AG04450 (cell line): ENCODE results near the gene GUCA2B. TPM values are rescaled to one million over a fixed set of nuclear protein-coding genes. Genes with fewer than 3 reads are reported as not detected.

Experiments used
- CTCF ChIA-PET: fragments of 300-600, 350-600 bp; formaldehyde crosslinking; extraction: SDS; loops from one replicate; lab custom pipeline; 2022; ENCODE audit warnings: antibody characterized with exemption, inconsistent platforms; lab: Charles Lee
- POLR2A ChIA-PET: fragments of 350-600 bp; formaldehyde crosslinking; extraction: SDS; loops from one replicate; lab custom pipeline; 2021; ENCODE audit warnings: antibody characterized with exemption, inconsistent platforms; lab: Yijun Ruan, JAX
- DNase-seq: peaks from one replicate; pipeline ENCODE4 v3.0.0-alpha.2; 2011; ENCODE audit warnings: low read depth, low spot score
- H3K27ac ChIP-seq: one replicate; pipeline ENCODE4 v1.5.1; 2012; ENCODE audit warnings: low read depth, low read length, control low read depth
- H3K27me3 ChIP-seq: one replicate; pipeline ENCODE4 v1.6.0; 2012; ENCODE audit warnings: low read length; ENCODE audit not compliant: control insufficient read depth, insufficient read depth
- H3K4me3 ChIP-seq: 2 replicates; pipeline ENCODE4 v1.5.1; 2011; ENCODE audit warnings: mild to moderate bottlenecking, low read depth, low read length, control low read depth
- H3K9me3 ChIP-seq: 2 replicates; pipeline ENCODE4 v1.5.1; 2012; ENCODE audit warnings: low read length; ENCODE audit not compliant: control insufficient read depth, insufficient read depth
- CTCF ChIP-seq: IDR thresholded peaks from 2 replicates; pipeline ENCODE4 v1.5.1; 2011; ENCODE audit warnings: low read depth, low read length, control low read depth, inconsistent platforms
- polyA minus RNA-seq: library from RNA; depleted of rRNA, polyadenylated mRNA; stranded (reverse); fragments of >200 nt; gene quantifications from 2 replicates; pipeline ENCODE4 v1.2.3, GENCODE V29; 2011; rRNA and poly(A)+ RNA removed
- polyA plus RNA-seq: library from polyadenylated mRNA; depleted of rRNA; stranded (reverse); fragments of >200 nt; gene quantifications from 2 replicates; pipeline ENCODE4 v1.2.3, GENCODE V29; 2011; rRNA removed

Gene GUCA2B
- polyA plus RNA-seq (not detected in 2 replicates), polyA minus RNA-seq (not detected in 2 replicates)

GRCh38 chr1:42152907-42153600 lies at the start of gene GUCA2B:
Gene GUCA2B, plus strand, starts transcription at chr1:42153410. Its CDS starts 41 bp downstream, at chr1:42153451.
- CTCF ChIA-PET, result interaction anchor here (1.7 kb wide), 1 partner anchor 20 kb away, joined by 8 read pairs; no protein-coding TSS in a partner anchor
- POLR2A ChIA-PET, result no interaction called here
- no peak within 1 kb of the TSS for H3K4me3 ChIP-seq
- no peak for DNase-seq
- H3K27me3 ChIP-seq, result peaks cover 10% of the 10 kb centered on the region
- TF ChIP-seq CTCF, result no peak
- no peak within 1 kb of the TSS for H3K27ac ChIP-seq
- H3K9me3 ChIP-seq, result no peaks in the 10 kb centered on the region

- Histone ChIP-seq H3K4me3 (no peak overlapping the region), H3K27me3 (peaks cover 7% of the 10 kb centered on the region), H3K27ac (no peak overlapping the region), H3K9me3 (no peaks in the 10 kb centered on the region)
- ChIA-PET POLR2A (no interaction called here), CTCF (no interaction called here)
- TF ChIP-seq CTCF, result no peak
- DNase-seq, result no peak
These were observed 48.2 kb upstream of the GUCA2B start for GRCh38 chr1:42105025-42105424.

- no peak for DNase-seq
- Histone ChIP-seq H3K9me3 (no peaks in the 10 kb centered on the region), H3K27me3 (peaks cover 6% of the 10 kb centered on the region), H3K27ac (no peak overlapping the region), H3K4me3 (no peak overlapping the region)
- CTCF ChIA-PET, result no interaction called here
- TF ChIP-seq CTCF, result no peak
- POLR2A ChIA-PET, result no interaction called here
These were observed 44.9 kb upstream of the GUCA2B start for GRCh38 chr1:42108309-42108708.

- H3K4me3 ChIP-seq, result no peak overlapping the region
- TF ChIP-seq CTCF, result no peak
- DNase-seq, result no peak
- H3K27me3 ChIP-seq, result peaks cover 6% of the 10 kb centered on the region
- no peaks in the 10 kb centered on the region for H3K9me3 ChIP-seq
- ChIA-PET POLR2A (no interaction called here), CTCF (interaction anchor here (1.0 kb wide), 1 partner anchor 38 kb away, joined by 5 read pairs; no protein-coding TSS in a partner anchor)
- H3K27ac ChIP-seq, result no peak overlapping the region
These were observed 43.6 kb upstream of the GUCA2B start for GRCh38 chr1:42109600-42109999.

- Histone ChIP-seq H3K4me3 (no peak overlapping the region), H3K27ac (no peak overlapping the region), H3K9me3 (no peaks in the 10 kb centered on the region), H3K27me3 (peaks cover 9% of the 10 kb centered on the region)
- TF ChIP-seq CTCF, result no peak
- DNase-seq, result no peak
- CTCF ChIA-PET, result no interaction called here
- POLR2A ChIA-PET, result no interaction called here
These were observed 39.0 kb upstream of the GUCA2B start for GRCh38 chr1:42114229-42114628.
